ENCODE data around the gene LRMDA.

LRMDA gene

GRCh38 chr10:76017733-76018433 lies 586.5 kb downstream of the LRMDA start:
- H3K4me2 ChIP-seq, result no peak overlapping the region
- H2AFZ ChIP-seq (ENCODE audit: low read depth), result no peak overlapping the region
- no peak for TF ChIP-seq CTCF (conservative IDR thresholded peaks at IDR 0.05; ENCODE audit: low read depth, low read length)
- H3K4me1 ChIP-seq (ENCODE audit: low read depth, poor library complexity, severe bottlenecking), result no peaks in the 10 kb centered on the region
- no peaks in the 10 kb centered on the region for H4K20me1 ChIP-seq (ENCODE audit: insufficient read depth)
- H3K36me3 ChIP-seq (ENCODE audit: insufficient read depth), result no peaks in the 10 kb centered on the region
- no peak overlapping the region for H3K4me3 ChIP-seq (IDR thresholded peaks at IDR 0.05; ENCODE audit: insufficient read depth, low read depth, low read length)
- H3K9ac ChIP-seq, result no peak overlapping the region
- H3K27ac ChIP-seq, result no peak overlapping the region
- H3K79me2 ChIP-seq (ENCODE audit: insufficient read depth, low read depth), result no peaks in the 10 kb centered on the region
- H3K27me3 ChIP-seq (ENCODE audit: insufficient read depth, low read depth), result no peaks in the 10 kb centered on the region

- Histone ChIP-seq H4K20me1 (ENCODE audit: insufficient read depth) (no peaks in the 10 kb centered on the region), H3K79me2 (ENCODE audit: insufficient read depth, low read depth) (no peaks in the 10 kb centered on the region), H3K9ac (no peak overlapping the region), H2AFZ (ENCODE audit: low read depth) (no peak overlapping the region), H3K36me3 (ENCODE audit: insufficient read depth) (no peaks in the 10 kb centered on the region), H3K27me3 (ENCODE audit: insufficient read depth, low read depth) (no peaks in the 10 kb centered on the region), H3K4me2 (no peak overlapping the region), H3K4me1 (ENCODE audit: low read depth, poor library complexity, severe bottlenecking) (no peaks in the 10 kb centered on the region), H3K4me3 (IDR thresholded peaks at IDR 0.05; ENCODE audit: insufficient read depth, low read depth, low read length) (no peak overlapping the region), H3K27ac (no peak overlapping the region)
- no peak for TF ChIP-seq CTCF (conservative IDR thresholded peaks at IDR 0.05; ENCODE audit: low read depth, low read length)
Measured at GRCh38 chr10:76020630-76021029, 589.2 kb downstream of the LRMDA start.

DNA sequence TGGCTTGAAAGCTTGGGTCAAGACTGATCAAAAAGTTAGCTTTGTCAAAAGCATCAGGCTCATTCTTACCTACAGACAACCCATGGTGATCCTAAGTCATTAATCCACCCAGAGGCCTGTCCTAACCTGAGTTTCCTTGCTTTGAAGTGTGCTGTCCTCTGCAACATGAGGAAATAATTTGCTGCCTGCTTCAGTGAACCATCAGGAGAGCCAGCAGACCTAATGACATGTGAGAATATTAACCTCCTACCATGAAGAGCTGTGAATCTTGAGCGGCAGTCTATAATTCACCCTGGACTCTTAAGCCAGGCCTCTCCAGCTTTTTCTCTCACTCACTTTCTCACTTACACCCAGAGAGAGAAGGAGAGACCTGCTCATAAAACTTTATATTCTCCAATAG lies 590.0 kb downstream of the LRMDA start:
- Histone ChIP-seq H3K79me2 (ENCODE audit: insufficient read depth, low read depth) (no peaks in the 10 kb centered on the region), H4K20me1 (ENCODE audit: insufficient read depth) (no peaks in the 10 kb centered on the region), H3K36me3 (ENCODE audit: insufficient read depth) (no peaks in the 10 kb centered on the region), H3K9ac (no peak overlapping the region), H3K4me1 (ENCODE audit: low read depth, poor library complexity, severe bottlenecking) (no peaks in the 10 kb centered on the region), H2AFZ (ENCODE audit: low read depth) (no peak overlapping the region), H3K27me3 (ENCODE audit: insufficient read depth, low read depth) (no peaks in the 10 kb centered on the region), H3K4me3 (IDR thresholded peaks at IDR 0.05; ENCODE audit: insufficient read depth, low read depth, low read length) (no peak overlapping the region), H3K4me2 (no peak overlapping the region), H3K27ac (no peak overlapping the region)
- TF ChIP-seq CTCF (conservative IDR thresholded peaks at IDR 0.05; ENCODE audit: low read depth, low read length), result no peak

DNA sequence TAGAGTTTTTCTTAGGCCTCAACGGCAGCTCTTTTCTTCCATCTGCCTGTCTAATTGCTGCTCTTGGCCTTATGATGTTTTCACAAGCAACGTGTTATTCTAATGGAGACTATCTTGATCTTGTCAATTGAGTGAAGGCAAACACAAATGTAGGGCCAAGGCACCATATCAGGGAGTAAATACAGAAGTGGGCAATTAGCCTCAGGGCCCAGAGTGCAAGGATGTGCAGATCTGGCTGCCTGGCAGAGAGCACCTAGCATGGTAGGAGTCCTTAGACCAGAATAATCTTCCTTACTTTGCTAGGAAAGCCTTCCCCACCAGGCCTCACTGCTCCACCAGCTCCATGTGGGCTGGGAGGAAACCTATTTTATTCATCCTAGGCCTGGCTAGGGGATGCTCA lies 590.9 kb downstream of the LRMDA start:
- Histone ChIP-seq H4K20me1 (ENCODE audit: insufficient read depth) (no peaks in the 10 kb centered on the region), H3K4me2 (no peak overlapping the region), H3K27ac (no peak overlapping the region), H3K36me3 (ENCODE audit: insufficient read depth) (no peaks in the 10 kb centered on the region), H3K9ac (no peak overlapping the region), H3K4me3 (IDR thresholded peaks at IDR 0.05; ENCODE audit: insufficient read depth, low read depth, low read length) (no peak overlapping the region), H3K4me1 (ENCODE audit: low read depth, poor library complexity, severe bottlenecking) (no peaks in the 10 kb centered on the region), H3K79me2 (ENCODE audit: insufficient read depth, low read depth) (no peaks in the 10 kb centered on the region), H2AFZ (ENCODE audit: low read depth) (no peak overlapping the region), H3K27me3 (ENCODE audit: insufficient read depth, low read depth) (no peaks in the 10 kb centered on the region)
- no peak for TF ChIP-seq CTCF (conservative IDR thresholded peaks at IDR 0.05; ENCODE audit: low read depth, low read length)
